Naive B cell (primary cell): ENCODE results near the gene RFT1. TPM values are rescaled to one million over a fixed set of nuclear protein-coding genes. Genes with fewer than 3 reads are reported as not detected.
A peak's percentile ranks its signal among the peaks of the same experiment; 100 is the strongest.
"Not testable (repeated sequence)": the region's sequence is repeated elsewhere in the genome, so short reads cannot be mapped to it uniquely, and the experiment has no call there.

ENCODE experiments used
- ATAC-seq, 2 donors: fragments of 150-1000 bp; cut with Tn5 transposase; 2 replicates each; pipeline ENCODE4 v1.10.0; 2021; ENCODE audit warnings: low read depth in 2 of 2, mild to moderate bottlenecking in 2 of 2, moderate library complexity in 2 of 2
- DNase-seq: peaks from one replicate; pipeline ENCODE4 v3.0.0; 2022
- H3K27ac Mint-ChIP-seq, 6 donors: one replicate each; pipeline ENCODE4 v1.8.0; 2020 to 2022; ENCODE audit warnings: mild to moderate bottlenecking in 6 of 6, mixed read lengths in 6 of 6, moderate library complexity in 5 of 6, inconsistent platforms in 2 of 6
- H3K27me3 Mint-ChIP-seq, 3 donors: one replicate each; pipeline ENCODE4 v1.8.0; 2021 to 2022; ENCODE audit warnings: mixed read lengths in 3 of 3, mild to moderate bottlenecking in 1 of 3
- H3K36me3 Mint-ChIP-seq, 2 donors: one replicate each; pipeline ENCODE4 v1.8.0; 2020 to 2022; ENCODE audit warnings: mixed read lengths in 2 of 2, inconsistent platforms in 1 of 2, mild to moderate bottlenecking in 1 of 2
- H3K4me1 Mint-ChIP-seq, 3 donors: one replicate each; pipeline ENCODE4 v1.8.0; 2020 to 2022; ENCODE audit warnings: mixed read lengths in 3 of 3, inconsistent platforms in 1 of 3, mild to moderate bottlenecking in 1 of 3, moderate library complexity in 1 of 3
- H3K4me3 Mint-ChIP-seq, 8 donors: one replicate each; pipeline ENCODE4 v1.8.0; 2020 to 2022; ENCODE audit warnings: mild to moderate bottlenecking in 8 of 8, mixed read lengths in 8 of 8, moderate library complexity in 8 of 8, inconsistent platforms in 2 of 8
- H3K9me3 Mint-ChIP-seq, 7 donors: one replicate each; pipeline ENCODE4 v1.8.0; 2020 to 2022; ENCODE audit warnings: mixed read lengths in 7 of 7, mild to moderate bottlenecking in 5 of 7, inconsistent platforms in 2 of 7, moderate library complexity in 1 of 7
- polyA plus RNA-seq, 6 donors: library from polyadenylated mRNA; unstranded; fragments of 300-500 nt; fragmentation: Illumina TruSeq; gene quantifications; one replicate each; pipeline ENCODE4 v1.2.3, GENCODE V29; 2021; ENCODE audit warnings: low read depth in 6 of 6

RFT1 gene
- polyA plus RNA-seq, 6 donors from 2014 or later, result 16.9 to 26.7 (median 22.5) TPM

- Mint-ChIP-seq H3K27ac (no peak overlapping the region), H3K4me1 (peaks cover 0 to 5% (median 0%) of the 10 kb centered on the region in 3 donors), H3K9me3 (no peaks in the 10 kb centered on the region), H3K36me3 (no peaks in the 10 kb centered on the region), H3K4me3 (no peak overlapping the region), H3K27me3 (peaks cover 6 to 39% (median 22%) of the 10 kb centered on the region in 3 donors)
- ATAC-seq (no peak), DNase-seq (no peak)
Measured at GRCh38 chr3:53151465-53151864, 21.2 kb upstream of the RFT1 start.

GRCh38 chr3:53151086-53151438 is 20.8 kb upstream of the RFT1 start:
- peaks cover 6 to 35% (median 22%) of the 10 kb centered on the region in 3 donors for H3K27me3 Mint-ChIP-seq

GRCh38 chr3:53150247-53151085 is 20.2 kb upstream of the RFT1 start:
- Mint-ChIP-seq H3K27ac (peak overlapping the region in 1 of 6 donors; percentile 59), H3K4me1 (no peaks in the 10 kb centered on the region), H3K27me3 (peaks cover 6 to 29% (median 16%) of the 10 kb centered on the region in 3 donors), H3K9me3 (no peaks in the 10 kb centered on the region), H3K36me3 (no peaks in the 10 kb centered on the region), H3K4me3 (no peak overlapping the region)
- ATAC-seq (no peak), DNase-seq (no peak)

More at GRCh38 chr3:53151086-53151438, 20.8 kb upstream of the RFT1 start:
- DNase-seq, H3K9me3 Mint-ChIP-seq, H3K36me3 Mint-ChIP-seq, ATAC-seq, H3K27ac Mint-ChIP-seq, H3K4me1 Mint-ChIP-seq, H3K4me3 Mint-ChIP-seq: not testable (repeated sequence)

GRCh38 chr3:53149699-53150098 is 19.5 kb upstream of the RFT1 start:
- H3K27ac Mint-ChIP-seq, result peak overlapping the region in 1 of 6 donors; percentile 22
- ATAC-seq (no peak), DNase-seq (no peak)
- H3K4me1 Mint-ChIP-seq, result no peaks in the 10 kb centered on the region
- no peaks in the 10 kb centered on the region for H3K36me3 Mint-ChIP-seq
- peaks cover 6 to 22% (median 12%) of the 10 kb centered on the region in 3 donors for H3K27me3 Mint-ChIP-seq
- H3K9me3 Mint-ChIP-seq, result no peaks in the 10 kb centered on the region
- no peak overlapping the region for H3K4me3 Mint-ChIP-seq

GRCh38 chr3:53149006-53149690 is 18.9 kb upstream of the RFT1 start:
- DNase-seq (no peak), ATAC-seq (no peak)
- H3K27ac Mint-ChIP-seq, result no peak overlapping the region
- peaks cover 6 to 17% (median 12%) of the 10 kb centered on the region in 3 donors for H3K27me3 Mint-ChIP-seq
- H3K4me3 Mint-ChIP-seq, result no peak overlapping the region
- H3K4me1 Mint-ChIP-seq, result no peaks in the 10 kb centered on the region
- no peaks in the 10 kb centered on the region for H3K36me3 Mint-ChIP-seq
- H3K9me3 Mint-ChIP-seq, result no peaks in the 10 kb centered on the region

- no peaks in the 10 kb centered on the region for H3K4me1 Mint-ChIP-seq
- H3K27me3 Mint-ChIP-seq, result peaks cover 0 to 7% (median under 1%) of the 10 kb centered on the region in 3 donors
- H3K36me3 Mint-ChIP-seq, result no peaks in the 10 kb centered on the region
- H3K27ac Mint-ChIP-seq, result no peak overlapping the region
- no peaks in the 10 kb centered on the region for H3K9me3 Mint-ChIP-seq
- no peak overlapping the region for H3K4me3 Mint-ChIP-seq
- no peak for ATAC-seq
- DNase-seq, result no peak
Measured at GRCh38 chr3:53147903-53148400, 17.7 kb upstream of the RFT1 start.

GRCh38 chr3:53147151-53147902 is 17.1 kb upstream of the RFT1 start:
- H3K4me1 Mint-ChIP-seq, result no peaks in the 10 kb centered on the region
- H3K36me3 Mint-ChIP-seq, result no peaks in the 10 kb centered on the region
- H3K27ac Mint-ChIP-seq, result peak overlapping the region in 1 of 6 donors; percentile 36
- DNase-seq (no peak), ATAC-seq (no peak)
- no peaks in the 10 kb centered on the region for H3K9me3 Mint-ChIP-seq
- H3K27me3 Mint-ChIP-seq, result peaks cover 0 to under 1% (median 0%) of the 10 kb centered on the region in 3 donors
- H3K4me3 Mint-ChIP-seq, result no peak overlapping the region

- no peaks in the 10 kb centered on the region for H3K9me3 Mint-ChIP-seq
- H3K4me3 Mint-ChIP-seq, result no peak overlapping the region
- ATAC-seq (no peak), DNase-seq (no peak)
- H3K36me3 Mint-ChIP-seq, result no peaks in the 10 kb centered on the region
- no peak overlapping the region for H3K27ac Mint-ChIP-seq
- H3K27me3 Mint-ChIP-seq, result no peaks in the 10 kb centered on the region
- H3K4me1 Mint-ChIP-seq, result no peaks in the 10 kb centered on the region
Measured at GRCh38 chr3:53146319-53146891, 16.2 kb upstream of the RFT1 start.

- no peak overlapping the region for H3K4me3 Mint-ChIP-seq
- H3K36me3 Mint-ChIP-seq, result no peaks in the 10 kb centered on the region
- H3K27me3 Mint-ChIP-seq, result no peaks in the 10 kb centered on the region
- no peaks in the 10 kb centered on the region for H3K4me1 Mint-ChIP-seq
- DNase-seq, result no peak
- no peak overlapping the region for H3K27ac Mint-ChIP-seq
- no peak for ATAC-seq
- no peaks in the 10 kb centered on the region for H3K9me3 Mint-ChIP-seq
Measured at GRCh38 chr3:53145713-53146080, 15.5 kb upstream of the RFT1 start.

GRCh38 chr3:53144862-53145712 is 14.9 kb upstream of the RFT1 start:
- no peak for ATAC-seq

GRCh38 chr3:53144446-53144845 is 14.2 kb upstream of the RFT1 start:
- Mint-ChIP-seq H3K27me3 (no peaks in the 10 kb centered on the region), H3K4me3 (no peak overlapping the region), H3K9me3 (no peaks in the 10 kb centered on the region), H3K27ac (no peak overlapping the region), H3K4me1 (no peaks in the 10 kb centered on the region), H3K36me3 (no peaks in the 10 kb centered on the region)
- DNase-seq, result no peak
- no peak for ATAC-seq

More at GRCh38 chr3:53144862-53145712, 14.9 kb upstream of the RFT1 start:
- Mint-ChIP-seq H3K36me3 (no peaks in the 10 kb centered on the region), H3K9me3 (no peaks in the 10 kb centered on the region), H3K27ac (peak overlapping the region in 1 of 6 donors; percentile 18), H3K4me3 (no peak overlapping the region), H3K4me1 (no peaks in the 10 kb centered on the region), H3K27me3 (no peaks in the 10 kb centered on the region)
- no peak for DNase-seq

GRCh38 chr3:53142986-53143385 is 12.8 kb upstream of the RFT1 start:
- ATAC-seq (no peak), DNase-seq (no peak)
- Mint-ChIP-seq H3K27ac (peak overlapping the region in 1 of 6 donors; percentile 10), H3K9me3 (no peaks in the 10 kb centered on the region), H3K36me3 (no peaks in the 10 kb centered on the region), H3K27me3 (no peaks in the 10 kb centered on the region), H3K4me1 (no peaks in the 10 kb centered on the region), H3K4me3 (no peak overlapping the region)
